Measurements from ENCODE around the gene PRLR.

DNA sequence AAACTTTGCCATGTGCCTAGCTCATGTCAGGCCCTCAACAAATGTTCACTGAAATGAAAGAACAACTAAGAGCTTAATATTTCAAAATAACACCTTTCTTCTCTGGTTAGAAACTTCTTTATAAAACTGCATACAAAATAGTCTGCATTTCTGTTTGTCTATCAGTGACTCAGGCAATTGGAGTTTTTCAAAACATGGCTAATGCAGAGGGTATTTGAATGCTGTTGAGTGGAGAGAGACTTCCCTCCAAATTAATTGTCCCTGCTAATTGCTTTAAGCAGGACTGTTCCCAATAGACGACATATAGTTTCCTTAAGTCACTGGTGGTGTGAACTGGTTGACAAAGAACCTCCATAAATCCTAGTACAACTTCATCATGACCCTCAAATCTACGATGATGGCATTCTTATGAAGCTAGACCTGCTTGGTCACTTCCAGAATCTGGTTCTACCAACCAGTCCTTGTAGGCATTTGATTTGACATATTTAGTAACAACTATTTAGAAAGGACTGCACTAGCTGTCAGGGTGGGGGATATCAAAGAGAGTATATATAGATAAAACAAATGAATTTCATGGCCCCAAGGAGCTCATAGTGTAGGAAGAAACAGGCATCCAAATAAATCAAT, 84.5 kb downstream of the PRLR start:
- TF ChIP-seq, protein P1, sequence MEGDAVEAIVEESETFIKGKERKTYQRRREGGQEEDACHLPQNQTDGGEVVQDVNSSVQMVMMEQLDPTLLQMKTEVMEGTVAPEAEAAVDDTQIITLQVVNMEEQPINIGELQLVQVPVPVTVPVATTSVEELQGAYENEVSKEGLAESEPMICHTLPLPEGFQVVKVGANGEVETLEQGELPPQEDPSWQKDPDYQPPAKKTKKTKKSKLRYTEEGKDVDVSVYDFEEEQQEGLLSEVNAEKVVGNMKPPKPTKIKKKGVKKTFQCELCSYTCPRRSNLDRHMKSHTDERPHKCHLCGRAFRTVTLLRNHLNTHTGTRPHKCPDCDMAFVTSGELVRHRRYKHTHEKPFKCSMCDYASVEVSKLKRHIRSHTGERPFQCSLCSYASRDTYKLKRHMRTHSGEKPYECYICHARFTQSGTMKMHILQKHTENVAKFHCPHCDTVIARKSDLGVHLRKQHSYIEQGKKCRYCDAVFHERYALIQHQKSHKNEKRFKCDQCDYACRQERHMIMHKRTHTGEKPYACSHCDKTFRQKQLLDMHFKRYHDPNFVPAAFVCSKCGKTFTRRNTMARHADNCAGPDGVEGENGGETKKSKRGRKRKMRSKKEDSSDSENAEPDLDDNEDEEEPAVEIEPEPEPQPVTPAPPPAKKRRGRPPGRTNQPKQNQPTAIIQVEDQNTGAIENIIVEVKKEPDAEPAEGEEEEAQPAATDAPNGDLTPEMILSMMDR (conservative IDR thresholded peaks at IDR 0.05; ENCODE audit: low read depth in 2 of 2) = no peak
- no peak for TF ChIP-seq POLR2AphosphoS5 (IDR thresholded peaks at IDR 0.05; ENCODE audit: low read depth)
- no peak for TF ChIP-seq EZH2 (IDR thresholded peaks at IDR 0.05; ENCODE audit: low read depth, unreplicated experiment)
- TF ChIP-seq, protein P2, sequence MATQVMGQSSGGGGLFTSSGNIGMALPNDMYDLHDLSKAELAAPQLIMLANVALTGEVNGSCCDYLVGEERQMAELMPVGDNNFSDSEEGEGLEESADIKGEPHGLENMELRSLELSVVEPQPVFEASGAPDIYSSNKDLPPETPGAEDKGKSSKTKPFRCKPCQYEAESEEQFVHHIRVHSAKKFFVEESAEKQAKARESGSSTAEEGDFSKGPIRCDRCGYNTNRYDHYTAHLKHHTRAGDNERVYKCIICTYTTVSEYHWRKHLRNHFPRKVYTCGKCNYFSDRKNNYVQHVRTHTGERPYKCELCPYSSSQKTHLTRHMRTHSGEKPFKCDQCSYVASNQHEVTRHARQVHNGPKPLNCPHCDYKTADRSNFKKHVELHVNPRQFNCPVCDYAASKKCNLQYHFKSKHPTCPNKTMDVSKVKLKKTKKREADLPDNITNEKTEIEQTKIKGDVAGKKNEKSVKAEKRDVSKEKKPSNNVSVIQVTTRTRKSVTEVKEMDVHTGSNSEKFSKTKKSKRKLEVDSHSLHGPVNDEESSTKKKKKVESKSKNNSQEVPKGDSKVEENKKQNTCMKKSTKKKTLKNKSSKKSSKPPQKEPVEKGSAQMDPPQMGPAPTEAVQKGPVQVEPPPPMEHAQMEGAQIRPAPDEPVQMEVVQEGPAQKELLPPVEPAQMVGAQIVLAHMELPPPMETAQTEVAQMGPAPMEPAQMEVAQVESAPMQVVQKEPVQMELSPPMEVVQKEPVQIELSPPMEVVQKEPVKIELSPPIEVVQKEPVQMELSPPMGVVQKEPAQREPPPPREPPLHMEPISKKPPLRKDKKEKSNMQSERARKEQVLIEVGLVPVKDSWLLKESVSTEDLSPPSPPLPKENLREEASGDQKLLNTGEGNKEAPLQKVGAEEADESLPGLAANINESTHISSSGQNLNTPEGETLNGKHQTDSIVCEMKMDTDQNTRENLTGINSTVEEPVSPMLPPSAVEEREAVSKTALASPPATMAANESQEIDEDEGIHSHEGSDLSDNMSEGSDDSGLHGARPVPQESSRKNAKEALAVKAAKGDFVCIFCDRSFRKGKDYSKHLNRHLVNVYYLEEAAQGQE (IDR thresholded peaks at IDR 0.05; ENCODE audit: unreplicated experiment) = no peak
- no peak for TF ChIP-seq EZH2phosphoT487 (IDR thresholded peaks at IDR 0.05; ENCODE audit: unreplicated experiment)
- TF ChIP-seq, protein P3, sequence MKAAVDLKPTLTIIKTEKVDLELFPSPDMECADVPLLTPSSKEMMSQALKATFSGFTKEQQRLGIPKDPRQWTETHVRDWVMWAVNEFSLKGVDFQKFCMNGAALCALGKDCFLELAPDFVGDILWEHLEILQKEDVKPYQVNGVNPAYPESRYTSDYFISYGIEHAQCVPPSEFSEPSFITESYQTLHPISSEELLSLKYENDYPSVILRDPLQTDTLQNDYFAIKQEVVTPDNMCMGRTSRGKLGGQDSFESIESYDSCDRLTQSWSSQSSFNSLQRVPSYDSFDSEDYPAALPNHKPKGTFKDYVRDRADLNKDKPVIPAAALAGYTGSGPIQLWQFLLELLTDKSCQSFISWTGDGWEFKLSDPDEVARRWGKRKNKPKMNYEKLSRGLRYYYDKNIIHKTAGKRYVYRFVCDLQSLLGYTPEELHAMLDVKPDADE (IDR thresholded peaks at IDR 0.05) = no peak
- TF ChIP-seq JUNB (IDR thresholded peaks at IDR 0.05; ENCODE audit: unreplicated experiment) = no peak
- TF ChIP-seq CREB1 (CRISPR knock-in tag; IDR thresholded peaks at IDR 0.05; ENCODE audit: low read depth) = no peak
- TF ChIP-seq NANOG (IDR thresholded peaks at IDR 0.05; ENCODE audit: borderline replicate concordance) = no peak
